Activated CD4-positive, alpha-beta T cell treated with anti-CD3 and anti-CD28 coated beads for 36 hours (primary cell): Measurements from ENCODE around the gene PRR30. TPM values are rescaled to one million over a fixed set of nuclear protein-coding genes. Genes with fewer than 3 reads are reported as not detected.
"Not testable (repeated sequence)": the region's sequence is repeated elsewhere in the genome, so short reads cannot be mapped to it uniquely, and the experiment has no call there.

Source experiments
- ATAC-seq: fragments of 200-7000 bp; cut with Tn5 transposase; one replicate; pipeline ENCODE4 v1.10.0; 2021; ENCODE audit warnings: mild to moderate bottlenecking, moderate library complexity
- CTCF ChIA-PET: fragments of 350-600 bp; sonication (Branson Sonifier 250); formaldehyde crosslinking; loops from one replicate; lab custom pipeline; 2021; ENCODE audit warnings: antibody characterized with exemption; lab: Charles Lee
- POLR2A ChIA-PET: fragments of 350-600 bp; sonication (Branson Sonifier 250); formaldehyde crosslinking; loops from one replicate; lab custom pipeline; 2021; ENCODE audit warnings: antibody characterized with exemption, inconsistent platforms; lab: Charles Lee
- DNase-seq: peaks from one replicate; pipeline ENCODE4 v3.0.0-alpha.2; 2020
- H3K27ac Mint-ChIP-seq: one replicate; pipeline ENCODE4 v1.8.0; 2021; ENCODE audit warnings: mixed read lengths
- H3K27me3 Mint-ChIP-seq: one replicate; pipeline ENCODE4 v1.8.0; 2021; ENCODE audit warnings: mixed read lengths
- H3K36me3 Mint-ChIP-seq: one replicate; pipeline ENCODE4 v1.8.0; 2021; ENCODE audit warnings: low read depth, mixed read lengths
- H3K4me1 Mint-ChIP-seq: one replicate; pipeline ENCODE4 v1.8.0; 2021; ENCODE audit warnings: mixed read lengths
- H3K4me3 Mint-ChIP-seq: one replicate; pipeline ENCODE4 v1.8.0; 2021; ENCODE audit warnings: mild to moderate bottlenecking, moderate library complexity, mixed read lengths
- H3K9me3 Mint-ChIP-seq: one replicate; pipeline ENCODE4 v1.8.0; 2021; ENCODE audit warnings: low read depth, mixed read lengths
- intact Hi-C, 2 experiments: fragments of 100-400 bp; cut with DNase I in 1 of 2; cut with micrococcal nuclease in 1 of 2; formaldehyde crosslinking; loops; one replicate each; pipeline versions ENCODE4 v1.14.2 to v1.15.1; 2022 to 2024; cut with DNase I, micrococcal nuclease
- total RNA-seq, 2 experiments: library from RNA; stranded (reverse); gene quantifications; one replicate each; pipeline ENCODE4 v1.2.3, GENCODE V29; 2021

PRR30 gene
- total RNA-seq, result not detected

GRCh38 chr2:27139310-27139709, at the start of gene PRR30:
Gene PRR30, minus strand, starts transcription at chr2:27139410. Its CDS starts 1,081 bp downstream, at chr2:27138329.
- Mint-ChIP-seq H3K27ac (no peak within 1 kb of the TSS), H3K4me3 (no peak within 1 kb of the TSS), H3K9me3 (peaks cover 4% of the 10 kb centered on the region), H3K36me3 (peaks cover 2% of the 10 kb centered on the region), H3K4me1 (peaks cover 3% of the 10 kb centered on the region), H3K27me3 (no peaks in the 10 kb centered on the region)
- ChIA-PET POLR2A (no interaction called here), CTCF (no interaction called here)
- ATAC-seq, result no peak
- intact Hi-C loops, result no loop called here
- DNase-seq, result no peak

DNA sequence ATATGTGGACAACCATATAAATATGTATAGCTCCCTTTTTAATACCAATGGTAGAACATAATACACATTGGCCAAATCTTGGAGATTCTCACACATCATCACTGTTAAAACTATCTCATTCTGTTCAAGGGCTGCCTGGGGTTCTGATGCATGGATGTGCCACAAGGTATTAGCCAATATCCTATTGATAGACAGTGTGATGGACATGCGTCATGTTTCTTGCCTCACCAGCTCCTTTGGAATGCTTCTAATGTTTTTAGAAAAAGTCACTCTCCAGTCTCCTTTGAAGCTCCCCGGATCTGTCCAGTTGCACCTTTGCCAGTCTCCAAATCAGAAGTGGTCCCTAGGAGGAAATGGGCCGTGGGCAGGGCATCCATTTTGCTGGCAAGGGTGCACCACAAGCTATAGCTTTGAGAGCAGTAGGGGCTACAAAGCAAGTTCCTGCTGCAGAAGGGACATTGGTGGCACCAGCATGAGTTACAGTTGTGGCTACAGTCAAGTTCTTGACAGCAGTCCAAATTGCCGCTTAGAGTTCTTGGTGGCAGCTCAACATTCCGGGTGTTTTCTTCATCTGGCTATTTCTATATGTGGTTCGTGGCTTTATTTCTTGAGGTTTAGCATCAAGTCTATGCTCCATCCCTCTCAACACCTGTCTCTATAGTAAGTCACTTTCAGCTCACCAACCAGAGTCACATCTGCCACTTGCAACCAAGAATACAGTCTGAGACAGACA, 47.6 kb upstream of the PRR30 start:
- peaks cover 5% of the 10 kb centered on the region for H3K27me3 Mint-ChIP-seq
- ChIA-PET CTCF (interaction anchor here (0.7 to 1.3 kb wide), 3 partner anchors 15 to 150 kb away, joined by 3 to 8 read pairs (median 4); no protein-coding TSS in a partner anchor), POLR2A (interaction anchor here (0.6 kb wide), 1 partner anchor 1527 kb away, joined by 4 read pairs; no protein-coding TSS in a partner anchor)
- no peaks in the 10 kb centered on the region for H3K36me3 Mint-ChIP-seq
- ATAC-seq (no peak), DNase-seq (no peak)
- H3K27ac Mint-ChIP-seq, result no peak overlapping the region
- no peak overlapping the region for H3K4me3 Mint-ChIP-seq
- no peaks in the 10 kb centered on the region for H3K4me1 Mint-ChIP-seq
- intact Hi-C loops, result no loop called here
- no peaks in the 10 kb centered on the region for H3K9me3 Mint-ChIP-seq

DNA sequence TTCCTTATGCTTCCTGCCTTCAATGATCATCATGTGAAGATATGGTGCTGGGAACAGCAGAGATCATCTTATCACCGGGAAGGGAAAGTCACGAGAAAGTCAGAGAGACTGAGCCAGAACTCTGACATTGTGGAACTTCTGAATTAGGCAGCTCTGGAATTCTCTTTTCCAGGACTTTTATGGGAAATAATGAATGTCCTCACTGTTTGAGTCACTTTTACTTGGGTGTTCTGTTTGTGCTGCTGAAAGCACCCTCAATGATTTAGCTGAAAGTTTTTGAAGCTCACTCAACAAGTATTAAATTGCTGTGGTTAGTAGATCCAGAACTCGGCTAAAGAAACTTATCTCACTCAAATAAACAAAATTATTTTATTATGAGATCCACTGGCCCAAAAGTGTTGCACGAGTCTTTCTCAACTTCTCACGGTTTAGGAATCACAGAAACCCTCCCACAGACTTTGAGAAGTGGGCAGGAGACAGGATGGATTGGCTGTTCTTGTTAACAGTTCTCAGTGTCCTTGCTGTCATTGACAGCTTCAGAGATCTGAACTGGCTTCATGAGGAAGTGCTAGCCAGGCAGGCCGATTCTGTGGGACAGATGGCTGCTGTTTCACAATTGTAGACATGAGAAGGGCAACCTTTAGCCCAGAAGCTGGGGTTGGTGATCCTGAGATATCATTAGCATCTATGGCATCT, 46.3 kb upstream of the PRR30 start:
- Mint-ChIP-seq H3K27me3 (peaks cover 10% of the 10 kb centered on the region), H3K27ac (no peak overlapping the region), H3K4me1 (no peaks in the 10 kb centered on the region), H3K9me3 (no peaks in the 10 kb centered on the region), H3K4me3 (no peak overlapping the region), H3K36me3 (no peaks in the 10 kb centered on the region)
- ChIA-PET POLR2A (interaction anchor here (0.8 kb wide), 1 partner anchor 159 kb away, joined by 3 read pairs; no protein-coding TSS in a partner anchor), CTCF (interaction anchor here (0.8 kb wide), 1 partner anchor 87 kb away, joined by 3 read pairs; no protein-coding TSS in a partner anchor)
- intact Hi-C loops, result no loop called here
- DNase-seq (no peak), ATAC-seq (no peak)

- intact Hi-C loops, result no loop called here
- no peak for ATAC-seq
- H3K9me3 Mint-ChIP-seq, result no peaks in the 10 kb centered on the region
- H3K36me3 Mint-ChIP-seq, result no peaks in the 10 kb centered on the region
- H3K4me1 Mint-ChIP-seq, result no peaks in the 10 kb centered on the region
- H3K27ac Mint-ChIP-seq, result no peak overlapping the region
- no peak overlapping the region for H3K4me3 Mint-ChIP-seq
- H3K27me3 Mint-ChIP-seq, result peaks cover 13% of the 10 kb centered on the region
- CTCF ChIA-PET, result interaction anchor here (1.2 kb wide), 1 partner anchor 14 kb away, joined by 4 read pairs; no protein-coding TSS in a partner anchor
- POLR2A ChIA-PET, result no interaction called here
- DNase-seq, result no peak
Observed at GRCh38 chr2:27184115-27184514, 44.9 kb upstream of the PRR30 start.

GRCh38 chr2:27182346-27182745, 43.1 kb upstream of the PRR30 start:
- H3K4me3 Mint-ChIP-seq, result no peak overlapping the region
- H3K4me1 Mint-ChIP-seq, result no peaks in the 10 kb centered on the region
- no peaks in the 10 kb centered on the region for H3K9me3 Mint-ChIP-seq
- ChIA-PET CTCF (interaction anchor here (1.2 kb wide), 1 partner anchor 10 kb away, joined by 6 read pairs; no protein-coding TSS in a partner anchor), POLR2A (no interaction called here)
- H3K36me3 Mint-ChIP-seq, result no peaks in the 10 kb centered on the region
- intact Hi-C loops, result no loop called here
- DNase-seq, result no peak
- peaks cover 16% of the 10 kb centered on the region for H3K27me3 Mint-ChIP-seq
- ATAC-seq, result no peak
- no peak overlapping the region for H3K27ac Mint-ChIP-seq

- H3K27me3 Mint-ChIP-seq, result peaks cover 19% of the 10 kb centered on the region
- POLR2A ChIA-PET, result no interaction called here
- ATAC-seq (no peak), DNase-seq (no peak)
- no peaks in the 10 kb centered on the region for H3K4me1 Mint-ChIP-seq
- H3K4me3 Mint-ChIP-seq, result no peak overlapping the region
- intact Hi-C loops, result no loop called here
- CTCF ChIA-PET, result interaction anchor here (1.2 kb wide), 1 partner anchor 83 kb away, joined by 3 read pairs; no protein-coding TSS in a partner anchor
- H3K27ac Mint-ChIP-seq, result no peak overlapping the region
- no peaks in the 10 kb centered on the region for H3K9me3 Mint-ChIP-seq
- no peaks in the 10 kb centered on the region for H3K36me3 Mint-ChIP-seq
Observed at GRCh38 chr2:27179344-27180000, 40.3 kb upstream of the PRR30 start.

DNA sequence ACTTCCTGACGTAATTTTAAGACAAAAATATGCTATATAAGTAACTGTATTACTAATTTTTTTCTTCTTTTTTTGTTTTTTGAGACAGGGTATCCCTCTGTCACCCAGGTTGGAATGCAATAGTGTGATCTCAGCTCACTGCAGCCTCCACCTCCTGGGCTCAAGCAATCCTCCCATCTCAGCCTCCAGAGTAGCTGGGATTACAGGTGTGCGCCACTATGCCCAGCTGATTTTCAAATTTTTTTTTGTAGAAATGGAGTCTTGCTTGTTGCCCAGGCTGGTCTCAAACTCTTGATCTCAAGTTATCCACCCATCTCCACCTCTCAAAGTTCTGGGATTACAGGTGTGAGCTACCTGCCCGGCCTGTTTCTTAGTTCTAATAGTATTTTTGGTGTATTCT, 39.3 kb upstream of the PRR30 start:
- no peaks in the 10 kb centered on the region for H3K36me3 Mint-ChIP-seq
- ATAC-seq, result no peak
- H3K4me1 Mint-ChIP-seq, result no peaks in the 10 kb centered on the region
- no peak overlapping the region for H3K4me3 Mint-ChIP-seq
- peaks cover 18% of the 10 kb centered on the region for H3K27me3 Mint-ChIP-seq
- no peak overlapping the region for H3K27ac Mint-ChIP-seq
- H3K9me3 Mint-ChIP-seq, result no peaks in the 10 kb centered on the region
- ChIA-PET CTCF (interaction anchor here (1.2 to 1.3 kb wide), 2 partner anchors 9 to 82 kb away, joined by 3 to 5 read pairs; no protein-coding TSS in a partner anchor), POLR2A (no interaction called here)
- intact Hi-C loops, result no loop called here
- DNase-seq, result no peak

DNA sequence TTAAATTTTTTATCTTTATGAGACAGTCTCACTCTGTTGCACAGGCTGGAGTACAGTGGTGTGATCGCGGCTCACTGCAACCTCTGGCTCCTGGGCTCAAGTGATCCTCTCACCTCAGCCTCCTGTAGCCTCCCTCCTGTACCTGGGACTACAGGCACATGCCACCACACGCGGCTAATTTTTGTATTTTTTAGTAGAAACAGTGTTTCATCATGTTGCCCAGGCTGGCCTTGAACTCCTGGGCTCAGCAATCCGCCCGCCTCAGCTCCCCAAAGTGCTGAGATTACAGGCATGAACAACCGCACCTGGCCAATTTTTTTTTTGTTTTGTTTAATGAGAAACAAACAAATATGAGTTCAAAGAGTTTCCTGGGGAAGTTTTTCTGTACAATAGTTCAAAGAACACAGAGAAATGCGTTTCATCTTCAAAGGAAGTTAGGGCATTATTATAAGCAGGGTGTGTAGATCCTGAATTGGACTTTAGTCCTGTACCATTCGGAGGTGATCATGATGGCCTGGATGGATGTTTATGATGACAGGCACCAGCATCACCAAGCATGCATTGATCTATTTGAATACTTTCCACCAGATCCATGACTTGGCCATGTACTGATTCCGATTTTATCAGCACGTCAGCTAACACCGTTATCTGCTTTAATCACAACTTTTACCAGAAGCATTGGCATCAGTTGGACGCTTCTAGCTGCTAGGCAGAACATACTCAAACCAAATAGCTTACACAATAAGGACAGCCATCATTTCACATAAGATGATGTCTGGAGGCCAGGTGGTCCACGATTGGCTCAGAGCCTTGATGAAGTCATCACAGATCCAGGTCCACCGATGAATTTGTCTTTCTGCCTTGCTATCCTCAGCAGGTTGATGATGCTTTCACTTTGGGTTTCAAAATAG, 38.5 kb upstream of the PRR30 start:
- Mint-ChIP-seq H3K36me3 (no peaks in the 10 kb centered on the region), H3K4me1 (no peaks in the 10 kb centered on the region)
- POLR2A ChIA-PET, result no interaction called here

GRCh38 chr2:27175781-27176180, 36.6 kb upstream of the PRR30 start:
- ATAC-seq, intact Hi-C loops, H3K27me3 Mint-ChIP-seq, H3K27ac Mint-ChIP-seq, DNase-seq, POLR2A ChIA-PET, H3K9me3 Mint-ChIP-seq, H3K4me3 Mint-ChIP-seq, H3K4me1 Mint-ChIP-seq, H3K36me3 Mint-ChIP-seq: not testable (repeated sequence)
- CTCF ChIA-PET, result interaction anchor here (0.6 to 1.2 kb wide), 4 partner anchors 9 to 128 kb away, joined by 3 to 4 read pairs (median 4); no protein-coding TSS in a partner anchor

More for the DNA sequence above, 38.5 kb upstream of the PRR30 start:
- no peak for ATAC-seq
- CTCF ChIA-PET, result interaction anchor here (0.6 to 1.3 kb wide), 3 partner anchors 8 to 96 kb away, joined by 3 to 5 read pairs (median 3); no protein-coding TSS in a partner anchor
- Mint-ChIP-seq H3K9me3 (no peaks in the 10 kb centered on the region), H3K27ac (no peak overlapping the region), H3K4me3 (no peak overlapping the region), H3K27me3 (peaks cover 18% of the 10 kb centered on the region)
- no peak for DNase-seq
- intact Hi-C loops, result no loop called here

DNA sequence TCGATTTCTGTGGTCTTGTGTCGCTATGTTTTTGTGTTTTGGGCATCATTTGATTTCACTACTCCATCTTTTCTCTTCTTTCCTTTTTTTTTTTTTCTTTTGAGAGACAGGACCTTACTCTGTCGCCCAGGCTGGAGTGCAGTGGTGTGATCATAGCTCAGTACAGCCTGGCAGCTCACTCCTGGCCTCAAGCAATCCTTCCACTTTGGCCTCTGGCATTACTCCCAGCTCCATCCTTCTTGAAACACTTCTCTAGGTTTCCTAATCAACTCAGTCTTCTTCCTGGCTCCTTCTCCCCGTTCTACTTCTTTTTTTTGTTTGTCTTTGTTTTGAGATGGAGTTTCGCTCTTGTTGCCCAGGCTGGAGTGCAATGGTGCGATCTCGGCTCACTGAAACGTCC, 36.1 kb upstream of the PRR30 start:
- Mint-ChIP-seq H3K27ac (no peak overlapping the region), H3K27me3 (peaks cover 12% of the 10 kb centered on the region), H3K36me3 (no peaks in the 10 kb centered on the region), H3K4me3 (no peak overlapping the region), H3K4me1 (no peaks in the 10 kb centered on the region), H3K9me3 (no peaks in the 10 kb centered on the region)
- ChIA-PET CTCF (interaction anchor here (0.9 to 1.0 kb wide), 2 partner anchors 16 to 128 kb away, joined by 3 to 4 read pairs; no protein-coding TSS in a partner anchor), POLR2A (interaction anchor here (0.6 kb wide), 1 partner anchor 36 kb away, joined by 3 read pairs; no protein-coding TSS in a partner anchor)
- ATAC-seq (no peak), DNase-seq (no peak)
- intact Hi-C loops, result no loop called here
